A549 treated with CORT108297 at 1 μM for 4 hours (cell line): ENCODE data around the gene ABLIM2. TPM values are rescaled to one million over a fixed set of nuclear protein-coding genes. Genes with fewer than 3 reads are reported as not detected.

Experiments
- total RNA-seq: library from RNA; stranded (reverse); fragments of 200-300 nt; extraction: Qiagen RNA extraction; gene quantifications from 5 replicates; pipeline ENCODE4 v1.2.3, GENCODE V29; 2022

Gene ABLIM2
- 1.1 to 1.9 TPM (median 1.5 TPM) in 5 replicates for total RNA-seq

DNA sequence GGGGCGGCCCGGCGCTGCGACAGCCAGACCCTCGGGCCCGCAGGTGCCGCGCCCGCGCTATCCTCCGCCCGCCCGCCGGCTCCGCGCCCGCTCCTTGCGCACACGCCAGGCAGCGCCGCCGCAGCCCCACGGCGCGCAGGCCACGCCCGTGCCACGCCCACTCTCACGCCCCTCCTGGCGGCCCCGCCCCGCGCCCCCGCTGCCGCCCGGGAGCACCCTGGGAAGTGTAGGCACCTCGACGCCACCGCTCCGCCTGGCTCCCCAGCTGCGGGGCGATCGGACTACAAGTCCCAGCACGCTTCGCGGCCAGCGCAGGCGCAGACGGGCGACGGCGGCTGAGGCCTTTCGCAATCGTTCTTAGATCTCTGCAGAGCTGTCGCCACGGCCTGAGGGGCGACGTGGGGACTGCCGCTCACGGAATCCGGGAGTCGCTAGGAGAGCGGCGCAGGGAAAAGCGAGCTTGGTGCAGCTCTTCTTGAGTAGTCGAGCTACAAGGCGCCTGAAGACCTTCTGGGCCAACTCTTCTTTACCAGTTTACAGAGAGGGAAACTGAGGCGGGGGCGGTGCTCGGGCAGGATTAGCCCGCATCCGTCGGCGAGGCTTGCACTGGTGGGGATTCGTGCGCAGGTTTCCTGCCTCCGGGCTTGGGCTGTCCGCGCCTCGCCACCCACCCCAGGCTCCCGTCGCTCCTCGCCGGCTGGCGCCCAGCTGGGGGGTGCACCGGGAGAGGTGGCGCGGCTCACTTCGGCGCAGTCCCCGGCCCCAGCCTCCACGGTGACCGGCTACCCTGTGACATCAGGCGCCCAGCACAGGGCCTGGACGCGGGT is at the start of gene ABLIM2:
ABLIM2 (minus strand) TSS at position 104 of the 827 bp plus-strand sequence. CDS start 124 bp downstream, outside the sequence.

DNA sequence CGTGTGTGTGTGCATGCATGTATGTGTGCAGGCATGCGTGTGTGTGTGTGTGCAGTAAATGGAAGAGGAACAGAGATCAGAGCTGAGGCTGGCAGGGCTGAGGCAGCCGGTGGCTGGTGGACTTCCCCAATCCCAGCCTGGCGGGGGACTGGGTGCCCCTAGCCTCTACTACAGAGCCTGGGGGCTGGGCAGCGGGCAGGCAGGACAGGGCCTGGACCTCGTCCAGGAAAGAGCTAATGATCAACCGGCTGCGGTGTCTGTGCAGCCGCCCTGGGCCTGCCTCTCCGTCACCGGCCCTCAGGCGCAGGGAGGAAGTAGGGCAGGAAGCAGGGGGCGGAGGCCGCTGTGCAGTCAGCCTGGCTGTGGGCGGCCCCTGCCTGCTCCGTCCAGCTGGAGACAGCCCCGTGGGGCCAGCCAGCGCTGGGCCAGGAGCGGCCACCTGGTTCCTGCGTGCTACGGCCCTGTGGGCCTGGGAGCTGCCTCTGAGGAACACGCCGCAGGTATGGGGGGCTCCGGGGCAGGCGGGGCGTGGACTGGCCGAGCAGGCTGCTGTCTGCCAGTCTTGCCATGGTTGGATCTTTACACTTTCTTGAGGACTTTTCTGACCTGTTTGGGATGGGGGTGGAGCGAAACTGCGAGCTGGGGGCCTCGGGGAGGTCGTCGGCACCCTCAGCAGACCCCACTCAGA is 40.4 kb upstream of the ABLIM2 start, which contains the start of gene SH3TC1:
SH3TC1 (plus strand) TSS at position 385 of the 688 bp plus-strand sequence. CDS start 5,905 bp downstream, outside the sequence.

DNA sequence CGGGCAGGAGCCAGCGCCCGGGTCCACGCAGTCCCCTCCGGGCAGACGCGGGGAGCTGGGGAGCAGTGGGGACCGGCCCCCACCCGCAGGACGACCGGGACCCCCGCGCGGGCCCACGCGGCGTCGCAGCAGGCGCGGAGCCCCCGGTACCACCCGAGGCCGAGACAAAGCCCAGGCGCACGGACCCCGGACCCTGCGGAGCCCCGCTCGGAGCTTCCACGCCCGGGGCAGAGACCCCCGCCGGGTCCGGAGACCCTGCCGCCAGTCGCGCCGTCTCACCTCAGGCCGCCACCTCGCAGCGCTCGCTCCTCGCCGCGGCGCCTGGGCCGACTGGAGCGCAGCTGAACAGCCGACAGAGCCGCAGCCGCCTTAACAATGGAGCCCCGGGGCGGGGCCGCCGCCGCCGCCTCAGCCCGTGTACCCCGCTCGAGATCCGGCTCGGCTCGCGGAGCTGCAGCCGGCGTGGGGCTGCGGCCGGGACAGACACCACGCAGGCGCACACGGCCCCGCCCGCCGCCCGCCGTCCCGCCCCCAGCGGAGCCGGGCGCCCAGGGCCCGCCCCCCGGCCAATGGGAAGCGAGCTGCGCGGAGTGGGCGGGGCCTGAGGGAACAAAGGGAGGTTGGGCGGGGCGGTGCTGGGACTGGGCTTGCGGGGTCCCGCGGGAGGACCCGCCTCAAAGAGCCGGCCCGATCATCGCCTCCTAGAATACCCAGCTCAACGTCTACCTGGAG is 219.1 kb downstream of the ABLIM2 start, which contains the start of gene AFAP1:
AFAP1 (minus strand) TSS at position 485 of the 732 bp plus-strand sequence. CDS start 67,783 bp downstream, outside the sequence.

Other genes with a start within 250 kb of the ABLIM2 start
- 22.4 to 30.0 TPM (median 27.3 TPM) in 5 replicates for gene AFAP1, start 219.0 kb downstream of the ABLIM2 start, total RNA-seq
- gene SH3TC1, start 40.5 kb upstream of the ABLIM2 start, total RNA-seq, result 8.7 to 12.9 TPM (median 11.6 TPM) in 5 replicates
- 13.8 to 21.4 TPM (median 19.6 TPM) in 5 replicates for gene HTRA3, start 110.9 kb upstream of the ABLIM2 start, total RNA-seq